MCF 10A (cell line): ENCODE measurements around the gene NUDT4. TPM values are rescaled to one million over a fixed set of nuclear protein-coding genes. Genes with fewer than 3 reads are reported as not detected.
A peak's percentile ranks its signal among the peaks of the same experiment; 100 is the strongest.
"Not testable (repeated sequence)": the region's sequence is repeated elsewhere in the genome, so short reads cannot be mapped to it uniquely, and the experiment has no call there.

Experiments used
- BruUV-seq: library from RNA; stranded (reverse); fragments of 400-500 nt; replicated peaks from 2 replicates; lab custom pipeline; 2021; lab: Mats Ljungman, UMichigan
- CTCF ChIA-PET: fragments of 300-600 bp; sonication (Branson Sonifier 250); formaldehyde crosslinking; extraction: SDS; loops from one replicate; lab custom pipeline; 2021; ENCODE audit warnings: antibody characterized with exemption, inconsistent platforms; lab: Yijun Ruan, JAX
- POLR2A ChIA-PET: fragments of 300-600, 350-650 bp; sonication (Branson Sonifier 250); formaldehyde crosslinking; extraction: SDS; loops from one replicate; lab custom pipeline; 2020; ENCODE audit warnings: antibody characterized with exemption, inconsistent platforms; lab: Yijun Ruan, JAX
- DNase-seq: peaks from one replicate; pipeline ENCODE4 v3.0.0-alpha.2; 2018; ENCODE audit not compliant: unreplicated experiment
- H3K27ac Mint-ChIP-seq: one replicate; pipeline ENCODE4 v1.8.0; 2022; ENCODE audit warnings: mild to moderate bottlenecking, low read depth, mixed read lengths; ENCODE audit not compliant: unreplicated experiment
- H3K27me3 Mint-ChIP-seq: one replicate; pipeline ENCODE4 v1.8.0; 2022; ENCODE audit warnings: mixed read lengths; ENCODE audit not compliant: insufficient read depth, unreplicated experiment
- H3K36me3 Mint-ChIP-seq: one replicate; pipeline ENCODE4 v1.8.0; 2022; ENCODE audit warnings: mild to moderate bottlenecking, moderate library complexity, mixed read lengths; ENCODE audit not compliant: insufficient read depth, unreplicated experiment
- H3K4me1 Mint-ChIP-seq: one replicate; pipeline ENCODE4 v1.8.0; 2022; ENCODE audit warnings: mixed read lengths; ENCODE audit not compliant: insufficient read depth, unreplicated experiment
- H3K4me3 Mint-ChIP-seq: one replicate; pipeline ENCODE4 v1.8.0; 2022; ENCODE audit warnings: mild to moderate bottlenecking, moderate library complexity, mixed read lengths; ENCODE audit not compliant: unreplicated experiment
- H3K9me3 Mint-ChIP-seq: one replicate; pipeline ENCODE4 v1.8.0; 2022; ENCODE audit warnings: mixed read lengths; ENCODE audit not compliant: unreplicated experiment
- intact Hi-C: fragments of 100-400 bp; cut with micrococcal nuclease; formaldehyde crosslinking; loops from 2 replicates; pipeline ENCODE4 v1.14.1; 2022
- total RNA-seq: library from RNA; stranded (reverse); gene quantifications from 2 replicates; pipeline ENCODE4 v1.2.3, GENCODE V29; 2022
- TF ChIP-seq, protein P1 (sequence below): fragments of 200-600 bp; IDR thresholded peaks from one replicate; pipeline ENCODE4 v1.8.0; 2022; ENCODE audit warnings: antibody characterized with exemption, mild to moderate bottlenecking; ENCODE audit not compliant: unreplicated experiment

NUDT4 gene
- total RNA-seq, 1 experiment from 2014 or later: 79.8 TPM

DNA sequence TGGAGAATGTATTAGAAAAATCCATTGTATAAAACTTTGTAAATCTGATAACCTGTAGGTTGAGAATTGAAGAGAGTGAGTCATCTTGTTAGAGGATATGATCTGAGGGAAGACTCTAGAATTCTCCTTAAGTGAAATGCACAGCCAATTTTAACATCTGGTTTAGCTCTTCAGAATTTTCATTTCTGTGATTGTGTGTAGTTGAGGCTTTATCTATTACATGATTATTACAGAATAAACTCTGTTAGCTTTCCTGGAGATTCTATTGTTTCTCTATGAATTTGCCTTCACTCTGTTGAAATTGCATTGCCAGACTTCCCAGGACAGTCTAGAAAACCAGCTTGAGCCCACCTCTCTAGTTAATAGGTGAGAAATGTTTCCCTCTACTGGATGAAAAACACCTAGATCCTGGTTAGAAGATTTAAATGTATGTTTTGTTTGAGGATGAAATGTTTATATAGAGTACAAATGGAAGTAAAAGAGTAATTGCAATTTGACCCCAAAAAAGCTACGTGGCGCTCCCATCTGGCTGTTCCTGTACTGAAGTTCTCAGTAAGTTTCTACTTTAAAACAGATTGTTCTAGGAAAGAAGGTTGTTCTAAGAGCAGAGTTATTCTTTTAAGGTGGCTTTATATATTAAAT lies 2.9 kb downstream of the NUDT4 start:
- Mint-ChIP-seq H3K27ac (peak overlapping the region; percentile 50), H3K27me3 (no peaks in the 10 kb centered on the region), H3K9me3 (no peaks in the 10 kb centered on the region), H3K4me3 (peak overlapping the region; percentile 98), H3K4me1 (peaks cover 31% of the 10 kb centered on the region), H3K36me3 (peaks cover 17% of the 10 kb centered on the region)
- intact Hi-C loops: loop anchor here (1.0 to 5.0 kb wide), 3 partner anchors 282 to 453 kb away; partner anchors contain the start of gene EEA1
- ChIA-PET POLR2A (interaction anchor here (0.6 to 6.1 kb wide), 29 partner anchors 18 to 878 kb away, joined by 3 to 53 read pairs (median 4); partner anchors contain the start of gene EEA1), CTCF (interaction anchor here (0.5 to 6.7 kb wide), 38 partner anchors 9 to 597 kb away, joined by 3 to 64 read pairs (median 5); no protein-coding TSS in a partner anchor)
- TF ChIP-seq, protein P1, sequence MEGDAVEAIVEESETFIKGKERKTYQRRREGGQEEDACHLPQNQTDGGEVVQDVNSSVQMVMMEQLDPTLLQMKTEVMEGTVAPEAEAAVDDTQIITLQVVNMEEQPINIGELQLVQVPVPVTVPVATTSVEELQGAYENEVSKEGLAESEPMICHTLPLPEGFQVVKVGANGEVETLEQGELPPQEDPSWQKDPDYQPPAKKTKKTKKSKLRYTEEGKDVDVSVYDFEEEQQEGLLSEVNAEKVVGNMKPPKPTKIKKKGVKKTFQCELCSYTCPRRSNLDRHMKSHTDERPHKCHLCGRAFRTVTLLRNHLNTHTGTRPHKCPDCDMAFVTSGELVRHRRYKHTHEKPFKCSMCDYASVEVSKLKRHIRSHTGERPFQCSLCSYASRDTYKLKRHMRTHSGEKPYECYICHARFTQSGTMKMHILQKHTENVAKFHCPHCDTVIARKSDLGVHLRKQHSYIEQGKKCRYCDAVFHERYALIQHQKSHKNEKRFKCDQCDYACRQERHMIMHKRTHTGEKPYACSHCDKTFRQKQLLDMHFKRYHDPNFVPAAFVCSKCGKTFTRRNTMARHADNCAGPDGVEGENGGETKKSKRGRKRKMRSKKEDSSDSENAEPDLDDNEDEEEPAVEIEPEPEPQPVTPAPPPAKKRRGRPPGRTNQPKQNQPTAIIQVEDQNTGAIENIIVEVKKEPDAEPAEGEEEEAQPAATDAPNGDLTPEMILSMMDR: peak; percentile 34
- DNase-seq: peak; percentile 50
- no TSS peak for BruUV-seq

DNA sequence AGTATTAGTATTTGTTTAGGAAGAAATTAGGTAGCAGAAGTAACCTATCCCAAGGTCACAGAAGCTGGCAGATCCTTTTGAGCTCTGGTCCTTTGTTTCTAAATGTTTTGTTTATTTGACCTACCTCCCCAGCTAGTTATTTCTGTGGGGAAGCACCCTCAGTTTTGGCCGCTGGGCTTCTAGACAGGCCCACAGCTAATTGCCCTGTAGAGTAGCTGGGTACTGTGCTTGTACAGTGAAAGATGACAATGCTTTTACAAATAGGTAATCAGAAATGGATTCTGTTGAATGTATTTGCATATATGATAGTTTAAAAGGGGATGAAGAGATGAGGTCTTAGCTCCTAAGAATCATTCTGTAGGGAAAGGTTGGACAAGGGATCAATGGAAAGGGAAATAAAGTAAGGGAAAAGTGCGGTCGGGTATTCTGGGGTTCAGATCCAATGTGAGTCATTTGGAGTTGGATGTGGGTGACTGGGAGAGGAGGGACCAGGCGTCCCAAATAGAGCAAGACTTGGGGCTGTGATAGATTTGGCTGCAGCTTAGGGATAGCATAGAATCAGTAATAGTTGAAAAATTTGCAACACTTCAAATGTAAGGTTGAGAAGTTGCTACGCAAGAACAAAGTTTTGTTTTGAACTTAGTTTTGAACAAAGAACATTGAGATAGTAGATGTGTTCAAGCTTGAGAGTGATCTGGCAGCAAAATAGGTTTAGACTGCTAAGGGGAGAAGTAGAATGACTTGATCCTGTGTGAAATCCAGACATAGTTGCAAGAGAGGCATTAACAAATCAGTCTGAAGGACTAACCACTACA lies 3.6 kb downstream of the NUDT4 start:
- ChIA-PET CTCF (interaction anchor here (0.5 to 6.7 kb wide), 37 partner anchors 8 to 1640 kb away, joined by 3 to 64 read pairs (median 6); no protein-coding TSS in a partner anchor), POLR2A (interaction anchor here (0.6 to 6.1 kb wide), 25 partner anchors 17 to 719 kb away, joined by 3 to 53 read pairs (median 4); partner anchors contain the start of gene EEA1)
- DNase-seq: no peak
- no TSS peak for BruUV-seq
- peaks cover 18% of the 10 kb centered on the region for H3K36me3 Mint-ChIP-seq
- H3K27ac Mint-ChIP-seq: peak overlapping the region; percentile 50
- peak overlapping the region; percentile 98 for H3K4me3 Mint-ChIP-seq
- H3K9me3 Mint-ChIP-seq: no peaks in the 10 kb centered on the region
- intact Hi-C loops: loop anchor here (2.0 to 5.0 kb wide), 2 partner anchors 283 to 454 kb away; partner anchors contain the start of gene EEA1
- no peaks in the 10 kb centered on the region for H3K27me3 Mint-ChIP-seq
- H3K4me1 Mint-ChIP-seq: peaks cover 30% of the 10 kb centered on the region
- TF ChIP-seq, protein P1: no peak

DNA sequence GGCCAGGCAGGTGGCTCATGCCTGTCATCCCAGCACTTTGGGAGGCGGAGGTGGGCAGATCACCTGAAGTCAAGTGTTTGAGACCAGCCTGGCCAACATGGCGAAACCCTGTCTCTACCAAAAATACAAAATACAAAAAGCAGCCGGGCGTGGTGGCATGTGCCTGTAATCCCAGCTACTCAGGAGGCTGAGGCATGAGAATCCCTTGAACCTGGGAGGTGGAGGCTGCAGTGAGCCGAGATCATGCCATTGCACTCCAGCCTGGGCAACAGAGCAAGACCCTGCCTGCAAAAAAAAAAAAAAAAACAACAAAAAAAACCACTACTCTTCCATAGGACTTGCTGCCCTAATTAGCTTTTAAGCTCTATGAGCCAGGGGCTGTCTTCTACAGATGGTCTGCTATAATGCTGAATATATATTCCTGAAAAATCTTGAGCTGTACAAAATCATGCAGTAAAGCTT lies 4.3 kb downstream of the NUDT4 start:
- Mint-ChIP-seq H3K36me3 (peaks cover 18% of the 10 kb centered on the region), H3K4me3 (peak overlapping the region; percentile 98), H3K27ac (peak overlapping the region; percentile 50), H3K4me1 (peaks cover 24% of the 10 kb centered on the region)
- H3K27me3 Mint-ChIP-seq, BruUV-seq, DNase-seq, H3K9me3 Mint-ChIP-seq: not testable (repeated sequence)
- intact Hi-C loops: loop anchor here (2.0 to 5.0 kb wide), 2 partner anchors 283 to 455 kb away; partner anchors contain the start of gene EEA1
- CTCF ChIA-PET: interaction anchor here (0.5 to 6.7 kb wide), 19 partner anchors 10 to 1641 kb away, joined by 3 to 64 read pairs (median 5); no protein-coding TSS in a partner anchor
- POLR2A ChIA-PET: interaction anchor here (0.7 to 6.1 kb wide), 9 partner anchors 61 to 718 kb away, joined by 3 to 53 read pairs (median 8); partner anchors contain the start of gene EEA1

DNA sequence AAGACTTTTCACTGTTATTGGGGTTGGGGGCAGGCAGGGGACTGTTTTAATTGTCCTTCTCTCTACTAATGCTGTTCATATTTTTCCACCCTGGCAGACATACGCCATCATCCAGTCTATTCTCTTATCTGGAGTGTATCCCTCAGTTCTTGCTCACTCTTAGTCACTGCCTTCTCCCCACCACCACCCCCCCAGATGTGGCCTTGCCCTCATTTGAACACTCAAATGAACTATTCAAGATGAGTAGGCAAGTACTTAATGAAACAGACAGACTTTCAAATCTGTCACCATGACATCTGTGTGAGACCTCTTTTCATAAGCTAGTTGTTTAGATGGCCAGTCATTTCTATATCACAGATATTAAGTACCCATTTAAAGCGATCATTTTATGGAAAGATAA lies 10.1 kb downstream of the NUDT4 start:
- no peak for DNase-seq
- Mint-ChIP-seq H3K27me3 (no peaks in the 10 kb centered on the region), H3K9me3 (no peaks in the 10 kb centered on the region), H3K4me1 (peaks cover 20% of the 10 kb centered on the region), H3K27ac (no peak overlapping the region), H3K36me3 (peaks cover 32% of the 10 kb centered on the region), H3K4me3 (no peak overlapping the region)
- ChIA-PET CTCF (interaction anchor here (0.7 to 1.1 kb wide), 4 partner anchors 9 to 1797 kb away, joined by 3 to 7 read pairs (median 4); no protein-coding TSS in a partner anchor), POLR2A (interaction anchor here (1.7 kb wide), 1 partner anchor 11 kb away, joined by 5 read pairs; no protein-coding TSS in a partner anchor)
- intact Hi-C loops: no loop called here
- BruUV-seq: no TSS peak
- TF ChIP-seq, protein P1: no peak
